IPS-18c (cell line): ENCODE measurements around the gene SPHK2.

Experiments
- H3K4me3 ChIP-seq: 2 replicates; pipeline ENCODE4 v1.7.0; 2013; ENCODE audit warnings: low read depth, mild to moderate bottlenecking, low read length, moderate library complexity; ENCODE audit not compliant: insufficient read depth
- H3K9me3 ChIP-seq: one replicate; pipeline ENCODE4 v1.6.1; 2013; ENCODE audit warnings: mild to moderate bottlenecking, low read length, moderate library complexity; ENCODE audit not compliant: control insufficient read depth, insufficient read depth

Gene SPHK2

DNA sequence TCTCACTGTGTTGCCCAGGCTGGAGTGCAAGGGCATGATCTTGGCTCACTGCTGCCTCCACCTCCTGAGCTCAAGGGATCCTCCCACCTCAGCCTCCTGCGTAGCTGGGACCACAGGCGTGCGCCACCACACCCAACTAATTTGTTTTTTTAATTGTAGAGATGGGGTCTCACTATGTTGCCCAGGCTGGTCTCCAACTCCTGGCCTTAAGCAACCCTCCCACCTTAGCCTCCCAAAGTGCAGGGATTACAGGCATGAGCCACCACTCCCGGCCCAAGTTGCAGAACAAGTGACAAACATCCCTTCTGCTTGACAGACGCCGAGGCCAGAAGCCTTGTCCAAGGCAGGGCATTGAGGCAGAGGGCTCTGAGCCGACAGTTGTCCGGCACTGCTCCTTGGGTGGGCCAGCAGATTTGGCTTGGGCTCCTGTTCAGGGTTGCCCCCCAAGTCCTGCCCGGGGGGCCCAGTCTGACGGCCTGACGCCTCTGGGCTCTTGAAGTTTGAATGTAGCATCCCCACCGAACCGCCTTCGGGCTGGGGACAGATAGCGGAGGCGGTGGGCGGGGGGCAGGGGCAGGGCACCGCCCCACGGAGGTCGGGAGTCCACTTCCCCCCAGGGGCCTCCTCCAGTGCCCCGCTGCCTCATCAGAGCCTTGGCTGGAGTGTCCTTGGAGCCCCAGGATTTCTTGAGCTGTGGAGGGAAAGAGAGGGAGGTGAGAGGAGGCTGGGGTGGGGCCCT is 18.5 kb upstream of the SPHK2 start:
- Histone ChIP-seq H3K4me3 (no peak overlapping the region), H3K9me3 (no peaks in the 10 kb centered on the region)

DNA sequence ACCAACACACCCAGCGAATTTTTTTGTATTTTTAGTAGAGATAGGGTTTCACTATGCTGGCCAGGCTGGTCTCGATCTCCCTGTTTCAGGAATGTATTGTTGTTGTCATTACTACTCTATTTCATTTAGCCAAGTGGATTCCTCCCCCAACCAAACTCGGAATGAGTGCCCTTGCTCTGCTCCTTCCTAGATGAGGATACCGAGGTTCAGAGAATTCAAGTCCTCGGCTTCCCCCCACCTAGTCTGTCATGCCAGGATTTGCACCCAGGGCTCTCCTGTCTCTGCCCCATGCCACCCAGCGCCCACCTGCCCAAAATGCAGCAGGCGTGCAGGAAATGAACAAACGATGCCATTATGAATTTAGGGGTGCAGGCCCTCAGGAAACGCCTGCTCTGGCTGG is 16.3 kb upstream of the SPHK2 start:
- Histone ChIP-seq H3K9me3 (no peaks in the 10 kb centered on the region), H3K4me3 (no peak overlapping the region)

DNA sequence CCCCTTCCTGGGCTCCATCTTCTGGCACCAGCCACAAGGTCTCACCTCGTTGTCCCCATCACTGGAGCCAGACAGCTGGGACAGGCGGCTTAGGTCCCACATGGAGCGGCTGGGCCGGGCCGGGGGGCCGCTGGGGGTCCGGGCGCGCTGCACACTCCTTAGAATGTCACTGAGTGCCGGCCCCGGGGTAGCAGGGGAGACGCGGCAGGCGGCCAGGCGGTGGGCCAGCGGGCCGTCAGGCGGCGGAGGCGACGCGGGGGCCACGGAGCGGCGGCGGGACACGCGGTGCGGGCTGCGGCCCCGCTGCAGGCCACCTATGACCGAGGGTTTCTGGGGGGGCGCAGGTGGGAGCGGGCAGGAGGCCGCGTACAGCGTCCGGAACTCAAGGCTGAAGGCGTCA is 15.9 kb upstream of the SPHK2 start:
- Histone ChIP-seq H3K4me3 (no peak overlapping the region), H3K9me3 (no peaks in the 10 kb centered on the region)

DNA sequence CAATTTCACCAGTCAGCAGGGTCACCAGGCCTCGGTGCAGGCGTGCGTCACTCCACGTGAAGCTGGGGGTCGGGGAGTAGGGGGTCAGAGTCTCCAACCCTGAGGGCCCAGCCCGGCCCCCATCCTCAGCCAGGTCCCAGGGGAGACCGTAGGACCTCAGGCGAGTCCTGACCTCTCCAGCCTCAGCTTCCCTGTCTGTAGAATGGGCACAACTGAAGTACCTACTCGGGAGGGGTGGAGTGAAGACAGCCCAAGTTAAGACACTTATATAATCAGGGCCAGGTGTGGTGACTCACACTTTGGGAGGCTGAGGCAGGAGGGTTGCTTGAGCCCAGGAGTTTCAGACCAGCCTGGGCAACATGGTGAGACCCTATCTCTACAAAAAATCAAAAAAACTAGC is 15.5 kb upstream of the SPHK2 start:
- Histone ChIP-seq H3K9me3 (no peaks in the 10 kb centered on the region), H3K4me3 (no peak overlapping the region)

DNA sequence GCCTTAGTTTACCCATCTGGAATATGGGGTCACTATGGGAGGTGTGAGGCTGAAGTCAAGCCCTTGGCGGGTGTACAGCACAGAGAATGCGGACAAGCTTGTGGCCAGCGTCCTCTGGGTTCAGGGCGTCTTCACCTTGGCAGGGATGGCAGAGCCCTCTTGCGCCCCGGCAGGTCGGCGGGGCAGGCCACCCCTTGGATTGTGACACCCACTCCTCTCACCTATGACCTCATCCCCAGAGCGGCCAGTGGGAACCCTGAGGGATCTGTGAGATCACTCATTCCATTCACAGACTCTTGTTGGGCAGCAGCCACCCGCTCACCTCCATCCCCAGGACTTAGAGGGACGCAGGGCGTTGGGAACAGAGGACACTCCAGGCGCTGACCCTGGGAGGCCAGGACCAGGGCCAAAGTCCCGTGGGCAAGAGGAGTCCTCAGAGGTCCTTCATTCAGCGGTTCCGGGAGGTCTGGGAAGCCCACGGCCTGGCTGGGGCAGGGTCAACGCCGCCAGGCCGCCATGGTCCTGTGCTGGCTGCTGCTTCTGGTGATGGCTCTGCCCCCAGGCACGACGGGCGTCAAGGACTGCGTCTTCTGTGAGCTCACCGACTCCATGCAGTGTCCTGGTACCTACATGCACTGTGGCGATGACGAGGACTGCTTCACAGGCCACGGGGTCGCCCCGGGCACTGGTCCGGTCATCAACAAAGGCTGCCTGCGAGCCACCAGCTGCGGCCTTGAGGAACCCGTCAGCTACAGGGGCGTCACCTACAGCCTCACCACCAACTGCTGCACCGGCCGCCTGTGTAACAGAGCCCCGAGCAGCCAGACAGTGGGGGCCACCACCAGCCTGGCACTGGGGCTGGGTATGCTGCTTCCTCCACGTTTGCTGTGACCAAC is 12.6 kb upstream of the SPHK2 start, which contains the start of gene SPACA4:
SPACA4 (plus strand) TSS at position 280 of the 896 bp plus-strand sequence; CDS start at position 517, 237 bp downstream.
- no peaks in the 10 kb centered on the region for H3K9me3 ChIP-seq

DNA sequence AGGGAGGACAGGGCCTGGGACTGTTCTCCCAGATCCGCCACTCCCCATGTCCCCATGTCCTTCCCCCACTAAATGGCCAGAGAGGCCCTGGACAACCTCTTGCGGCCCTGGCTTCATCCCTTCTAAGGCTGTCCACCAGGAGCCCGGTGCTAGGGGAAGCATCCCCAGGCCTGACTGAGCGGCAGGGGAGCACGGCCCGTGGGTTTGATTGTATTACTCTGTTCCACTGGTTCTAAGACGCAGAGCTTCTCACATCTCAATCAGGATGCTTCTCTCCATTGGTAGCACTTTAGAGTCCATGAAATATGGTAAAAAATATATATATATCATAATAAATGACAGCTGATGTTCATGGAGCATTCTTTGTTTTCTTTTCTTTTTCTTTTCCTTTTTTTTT is 11.9 kb upstream of the SPHK2 start:
- Histone ChIP-seq H3K4me3 (no peak overlapping the region), H3K9me3 (no peaks in the 10 kb centered on the region)

More for the DNA sequence above, 12.6 kb upstream of the SPHK2 start, which contains the start of gene SPACA4:
- H3K4me3 ChIP-seq = no peak within 1 kb of the TSS

DNA sequence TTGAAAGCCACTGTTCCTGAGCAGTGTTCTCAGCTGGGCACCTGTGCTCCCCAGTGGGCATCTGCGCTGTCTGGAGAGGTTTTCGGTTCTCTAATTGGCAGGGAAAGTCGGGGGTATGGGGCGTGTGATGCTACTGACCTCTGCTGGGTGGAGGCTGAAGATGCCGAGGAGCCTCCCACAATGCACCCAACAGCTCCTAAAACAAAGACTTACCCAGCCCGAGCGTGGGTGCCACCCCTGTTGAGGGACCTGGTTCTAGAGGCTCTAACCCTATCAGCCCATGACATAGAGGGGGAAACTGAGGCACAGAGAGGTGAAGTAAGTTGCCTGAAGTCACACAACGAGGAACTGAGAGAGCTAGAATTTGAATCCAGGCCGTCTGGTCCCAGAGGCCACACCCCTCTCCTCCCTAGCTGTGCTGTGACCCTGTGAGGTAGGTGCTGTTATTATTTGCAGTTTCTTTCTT is 10.5 kb upstream of the SPHK2 start:
- no peak overlapping the region for H3K4me3 ChIP-seq
- no peaks in the 10 kb centered on the region for H3K9me3 ChIP-seq

DNA sequence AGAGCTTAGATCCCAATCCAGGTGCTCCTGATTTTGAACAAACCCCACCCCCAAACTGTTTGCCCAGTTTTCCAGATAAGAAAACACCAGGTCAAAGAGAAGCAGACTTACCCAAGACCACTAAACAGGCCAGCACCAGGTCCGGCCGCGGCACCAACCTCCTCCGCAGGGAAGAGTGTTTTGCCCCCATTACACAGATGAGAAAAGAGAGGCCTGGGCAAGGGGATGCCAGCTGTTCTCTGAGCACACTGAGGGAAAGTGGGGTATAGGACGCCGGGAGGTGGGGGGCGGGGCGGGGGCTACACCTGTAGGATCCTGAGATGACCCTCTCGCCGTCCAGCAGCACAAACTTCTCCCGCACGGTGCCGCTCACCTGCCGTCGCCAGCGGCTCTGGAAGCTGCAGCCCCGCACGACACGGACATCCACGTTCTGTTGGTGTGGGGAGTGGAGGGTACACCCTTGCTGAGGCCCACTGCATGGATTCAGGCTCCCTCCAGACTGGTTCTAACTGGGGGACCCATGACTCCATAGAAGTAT is 9.7 kb upstream of the SPHK2 start:
- no peaks in the 10 kb centered on the region for H3K9me3 ChIP-seq
- H3K4me3 ChIP-seq = no peak overlapping the region

DNA sequence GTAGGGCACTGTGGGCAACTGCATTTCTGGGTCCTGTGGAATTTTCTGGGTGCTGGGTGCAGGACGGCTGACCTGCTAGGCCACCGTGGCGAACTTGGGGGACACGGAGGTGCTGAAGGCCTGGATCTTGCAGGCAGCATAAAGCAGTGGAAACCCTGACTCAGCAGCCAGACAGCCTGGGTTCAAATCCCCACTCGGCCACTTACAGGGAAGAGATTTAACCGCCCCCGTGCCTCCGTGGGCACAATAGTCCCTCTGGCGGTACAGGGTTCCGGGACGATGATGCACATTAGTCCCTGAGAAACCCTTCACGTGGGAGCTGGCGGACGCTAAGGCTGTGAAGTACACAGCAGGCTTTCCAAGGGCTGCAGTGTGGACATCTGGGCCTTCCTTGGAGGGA is 7.4 kb upstream of the SPHK2 start:
- Histone ChIP-seq H3K4me3 (no peak overlapping the region), H3K9me3 (no peaks in the 10 kb centered on the region)

DNA sequence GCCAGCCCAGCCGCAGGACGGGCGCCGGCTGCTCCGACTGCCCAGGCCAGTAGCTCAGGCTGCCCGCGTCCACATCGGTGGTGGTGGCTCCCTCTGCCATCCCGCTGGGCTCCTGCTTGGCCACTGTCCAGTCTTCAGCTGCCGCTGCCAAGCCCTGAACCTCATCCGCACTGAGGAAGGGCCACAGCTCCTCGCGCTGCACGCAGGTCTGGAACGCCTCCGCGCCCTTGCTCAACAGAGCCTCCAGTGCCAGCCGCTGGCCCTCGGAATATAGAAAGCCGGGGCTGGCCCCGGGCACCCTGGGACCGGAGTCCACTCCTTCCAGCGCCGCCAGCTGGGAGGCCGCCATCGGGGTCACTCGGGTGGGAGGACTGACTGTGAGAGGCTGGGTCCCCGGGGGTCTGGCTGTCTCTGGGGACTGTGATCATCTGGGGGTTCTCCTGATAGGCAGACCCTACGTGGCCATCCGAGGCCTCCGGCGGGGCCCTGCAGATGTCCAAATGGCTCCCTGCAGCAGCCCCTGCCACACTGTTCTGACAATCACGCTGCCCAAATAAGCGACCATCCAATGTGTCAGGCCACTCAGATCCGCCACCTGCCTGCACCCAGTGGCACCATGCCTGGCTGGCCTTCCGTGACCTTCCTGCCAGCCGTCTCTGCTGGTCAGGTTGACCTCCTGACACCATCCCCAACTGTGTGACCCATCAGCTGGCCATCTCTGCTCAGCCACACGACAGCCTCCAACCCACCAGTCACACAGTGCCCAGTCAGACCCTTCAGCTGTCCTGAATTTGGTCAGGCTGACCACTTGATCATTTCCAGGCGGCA is 6.1 kb upstream of the SPHK2 start:
- Histone ChIP-seq H3K4me3 (no peak overlapping the region), H3K9me3 (no peaks in the 10 kb centered on the region)

DNA sequence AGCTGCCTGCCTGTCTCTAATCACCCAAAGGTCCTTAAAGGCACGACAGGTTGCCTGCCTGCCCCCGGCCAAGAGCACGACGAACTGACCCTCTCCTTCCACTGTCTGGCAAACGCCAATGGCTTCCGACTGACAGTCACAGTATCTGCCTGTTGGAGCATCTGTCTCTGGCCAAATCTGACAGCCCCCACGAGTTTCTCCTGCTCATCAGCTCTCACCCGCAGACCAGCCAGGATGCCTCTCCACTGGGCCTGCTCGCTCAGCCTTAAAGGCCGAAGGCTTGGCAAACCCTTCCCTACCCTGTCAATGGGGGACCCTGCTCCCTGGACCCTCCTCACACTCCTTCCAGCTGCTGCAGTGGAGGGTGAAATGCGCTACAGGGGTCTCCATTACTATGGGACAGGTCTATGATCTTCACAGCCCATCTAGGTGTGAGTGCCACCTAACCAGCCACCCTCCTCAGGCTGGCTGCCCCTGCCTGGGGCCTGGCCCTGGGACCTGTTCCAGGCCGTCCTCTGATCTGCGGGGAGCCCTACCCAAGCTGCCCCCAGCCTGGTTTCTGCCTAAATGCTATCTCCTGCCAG is 5.4 kb upstream of the SPHK2 start:
- Histone ChIP-seq H3K4me3 (peak overlapping the region; percentile 26; the same call in 1 of the 2 replicates), H3K9me3 (no peaks in the 10 kb centered on the region)

DNA sequence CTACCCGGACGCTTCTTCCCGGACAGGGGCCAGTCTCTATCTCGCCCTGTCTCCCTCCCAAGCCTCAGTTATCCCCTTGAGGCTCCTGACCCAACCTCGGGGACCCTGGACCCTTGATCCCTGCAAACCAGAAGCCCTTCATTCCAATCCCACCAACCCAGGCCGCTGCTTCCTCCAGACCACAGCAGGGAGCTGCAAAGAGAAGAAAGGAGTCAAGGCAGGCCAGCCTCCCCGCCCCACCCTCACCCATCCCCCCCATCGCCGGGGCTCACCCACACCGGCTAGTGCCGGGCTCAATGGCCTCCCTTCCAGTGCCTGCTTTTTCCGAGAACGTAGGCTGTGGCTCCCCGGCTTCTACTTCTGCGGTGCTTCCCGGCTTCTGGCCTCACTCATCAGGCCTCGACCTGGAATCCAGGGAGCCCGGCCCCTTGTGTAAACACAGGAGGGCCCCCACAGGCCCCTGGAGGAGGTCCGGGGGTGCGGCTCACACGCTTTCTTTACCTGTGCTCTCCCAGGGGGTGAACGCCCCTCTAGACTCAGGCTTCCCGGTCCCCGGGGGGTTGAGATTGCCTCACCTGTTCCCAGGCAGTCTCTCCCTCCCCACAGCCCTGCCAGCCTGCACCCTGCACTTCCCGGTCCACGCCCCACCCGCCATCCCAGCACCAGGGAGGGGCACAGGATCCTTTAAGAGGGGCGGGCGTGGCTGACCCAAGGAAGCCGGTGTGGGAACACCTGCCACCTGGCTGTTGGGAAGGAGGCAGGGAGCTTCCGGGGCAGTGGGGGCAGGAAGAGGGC is 4.7 kb upstream of the SPHK2 start, which contains the start of gene FAM83E:
FAM83E (minus strand) TSS at position 641 of the 795 bp plus-strand sequence. CDS start 1,704 bp downstream, outside the sequence.
- no peaks in the 10 kb centered on the region for H3K9me3 ChIP-seq
- H3K4me3 ChIP-seq = peak within 1 kb of the TSS; percentile 34

DNA sequence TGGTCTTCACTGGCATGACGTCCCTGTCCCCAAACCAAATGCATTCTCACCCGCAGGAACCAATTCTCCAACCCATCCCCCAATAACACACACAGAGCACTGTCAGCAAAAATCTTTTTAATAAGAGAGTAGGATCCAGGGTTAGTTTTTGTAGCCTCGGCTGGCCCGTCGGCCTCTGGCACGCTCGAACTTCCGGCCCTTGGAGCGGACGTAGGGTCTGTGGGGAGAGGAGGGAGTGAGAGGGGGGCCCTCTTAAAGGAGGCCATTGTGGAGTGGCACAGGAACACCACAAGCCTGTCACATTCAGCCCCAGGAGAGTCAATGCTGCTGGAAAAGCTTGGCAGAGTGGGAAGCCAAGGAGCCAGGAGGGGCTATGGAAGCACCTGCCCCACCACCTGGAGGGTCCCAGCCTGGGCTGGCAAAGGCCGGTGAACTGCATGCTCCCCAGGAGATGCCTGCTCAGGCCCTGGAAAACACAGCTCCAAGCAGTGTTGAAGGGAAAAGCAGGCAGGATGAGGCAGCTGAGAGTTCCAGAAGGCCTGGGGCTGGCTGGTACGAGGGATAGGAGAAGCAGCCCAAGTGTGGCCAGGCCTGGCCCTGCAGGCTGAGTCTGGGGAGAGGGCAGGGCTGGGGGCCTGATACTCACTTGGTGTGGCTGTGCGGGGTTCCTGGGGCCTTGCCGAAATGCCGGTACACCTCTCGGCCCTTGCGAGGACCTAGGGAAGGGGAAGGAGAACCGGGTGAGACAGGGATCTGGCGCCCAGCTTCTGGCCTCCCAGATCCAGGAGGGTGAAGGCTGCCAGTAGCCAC is 3.9 kb upstream of the SPHK2 start:
- H3K4me3 ChIP-seq = peak overlapping the region; percentile 34
- no peaks in the 10 kb centered on the region for H3K9me3 ChIP-seq

DNA sequence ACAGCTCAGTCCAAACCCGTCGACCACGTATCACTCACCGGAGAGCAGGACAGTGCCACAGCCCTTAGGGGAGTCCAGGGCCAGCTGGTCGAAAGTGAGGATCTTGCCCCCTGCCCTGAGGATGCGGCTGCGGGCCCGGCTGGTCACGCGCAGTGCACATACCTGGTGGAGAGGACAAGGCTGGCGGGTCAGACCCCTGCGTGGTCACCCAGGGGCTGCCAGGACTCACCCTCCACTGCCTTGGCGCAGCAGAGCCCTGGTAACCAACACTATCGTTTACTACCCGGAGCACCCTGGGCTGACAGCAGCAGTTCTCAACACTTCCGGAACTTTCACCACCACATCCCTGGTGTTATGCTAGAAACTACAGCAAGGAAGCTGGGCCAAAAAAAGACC is 3.3 kb upstream of the SPHK2 start:
- no peak overlapping the region for H3K4me3 ChIP-seq
- H3K9me3 ChIP-seq = no peaks in the 10 kb centered on the region

DNA sequence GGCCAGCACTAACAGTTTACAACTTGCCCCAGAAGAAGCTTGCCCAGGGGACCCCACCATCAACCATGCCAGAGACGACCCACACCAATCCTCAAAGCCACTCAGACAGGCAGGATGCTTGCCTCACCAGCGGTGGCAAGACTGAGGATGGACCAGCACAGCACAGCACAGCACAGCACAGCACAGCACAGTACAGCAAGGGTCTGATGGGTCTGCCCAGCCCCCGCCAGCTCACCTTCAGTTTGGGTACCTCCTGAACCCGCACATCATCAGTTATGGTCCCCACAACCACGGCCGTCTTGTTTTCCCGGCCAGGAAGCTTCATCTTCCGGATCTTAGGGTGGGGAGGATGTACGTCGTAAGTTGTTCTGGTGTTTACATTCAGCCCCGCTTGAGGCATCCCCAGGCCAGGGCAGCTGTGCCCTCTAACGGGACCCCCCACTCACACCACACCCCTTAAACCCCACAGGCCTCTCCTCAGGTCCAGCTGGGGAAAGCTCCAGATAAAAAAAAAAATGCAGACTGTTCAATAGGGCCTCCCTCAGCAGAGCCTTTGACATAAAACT is 2.7 kb upstream of the SPHK2 start:
- H3K4me3 ChIP-seq = no peak overlapping the region

More for the DNA sequence above, 2.7 kb upstream of the SPHK2 start:
- H3K9me3 ChIP-seq = no peaks in the 10 kb centered on the region
